Body of pancreas (tissue), 4 donors: ENCODE measurements around the gene KCNMB2. TPM values are rescaled to one million over a fixed set of nuclear protein-coding genes. Genes with fewer than 3 reads are reported as not detected.
"Not testable (repeated sequence)": the region's sequence is repeated elsewhere in the genome, so short reads cannot be mapped to it uniquely, and the experiment has no call there.

Source experiments
- ATAC-seq: fragments of 150-250 bp; one replicate; pipeline ENCODE4 v1.9.1; 2016
- DNase-seq, 4 donors: peaks; one replicate each; pipeline ENCODE4 v3.0.0-alpha.2; 2019
- H3K27ac ChIP-seq, 4 donors: fragments of 200-600 bp; sonication (generic); 1 replicate in 3 of 4; 2 replicates in 1 of 4; pipeline versions ENCODE4 v1.5.1 to v1.6.1; 2016 to 2019; ENCODE audit warnings: mild to moderate bottlenecking in 1 of 4, mixed read lengths in 1 of 4, moderate library complexity in 1 of 4
- H3K27me3 ChIP-seq, 2 donors: fragments of 200-600 bp; sonication (generic); one replicate each; pipeline ENCODE4 v1.6.0; 2016; ENCODE audit warnings: mild to moderate bottlenecking in 1 of 2
- H3K36me3 ChIP-seq, 2 donors: fragments of 200-600 bp; sonication (generic); replicated peaks in 1 of 2; 2 replicates each; pipeline ENCODE4 v1.5.1; 2016; ENCODE audit warnings: low read depth in 2 of 2; ENCODE audit not compliant: insufficient read depth in 1 of 2
- H3K4me1 ChIP-seq: fragments of 200-600 bp; sonication (generic); one replicate; pipeline ENCODE4 v1.6.0; 2016
- H3K4me3 ChIP-seq, 2 donors: fragments of 200-600 bp; sonication (generic); 1 replicate in 1 of 2; 2 replicates in 1 of 2; pipeline ENCODE4 v1.5.1; 2016 to 2019
- H3K9me3 ChIP-seq, 3 donors: fragments of 200-600 bp; sonication (generic); 1 replicate in 2 of 3; 2 replicates in 1 of 3; pipeline ENCODE4 v1.5.1; 2016
- CTCF ChIP-seq, 7 experiments: fragments of 450-650 bp in 4 of 7; fragments of 200-600 bp in 3 of 7; sonication (generic) in 3 of 7; IDR thresholded peaks; one replicate each; pipeline ENCODE4 v1.5.1; 2016 to 2019; ENCODE audit warnings: antibody characterized with exemption in 7 of 7
- POLR2A ChIP-seq, 3 donors: fragments of 450-650 bp; IDR thresholded peaks; one replicate each; pipeline ENCODE4 v1.6.1; 2016; ENCODE audit warnings: antibody characterized with exemption in 3 of 3, mild to moderate bottlenecking in 2 of 3
- WGBS, 2 donors: methylation state at CpG; one replicate each; pipeline ENCODE4 v1.1.5; 2017; 5-methylcytosine and 5-hydroxymethylcytosine counted together
- intact Hi-C: fragments of 100-400 bp; cut with DNase I; formaldehyde crosslinking; loops from one replicate; pipeline ENCODE4 v1.15.1; 2023
- total RNA-seq, 2 donors: library from RNA; depleted of rRNA; stranded (reverse); fragments of >200 nt; gene quantifications; one replicate each; pipeline ENCODE4 v1.1.0, GENCODE V29; 2016

Gene KCNMB2
- total RNA-seq, 2 donors from 2014 or later, result 2.3 TPM; not detected in 1

- Histone ChIP-seq H3K27me3 (no peaks in the 10 kb centered on the region), H3K36me3 (no peaks in the 10 kb centered on the region), H3K9me3 (no peaks in the 10 kb centered on the region), H3K4me1 (no peaks in the 10 kb centered on the region), H3K4me3 (no peak overlapping the region), H3K27ac (no peak overlapping the region)
- intact Hi-C loops, result no loop called here
- TF ChIP-seq POLR2A (IDR thresholded peaks at IDR 0.05) (no peak), CTCF (IDR thresholded peaks at IDR 0.05) (no peak)
- DNase-seq, result no peak
- WGBS, 2 donors, result 37 to 44% methylated on average over 3 of the region's 3 CpGs
- ATAC-seq, result no peak
Observed at GRCh38 chr3:178736300-178736699, 200.1 kb downstream of the KCNMB2 start.

GRCh38 chr3:178739720-178740119 lies 203.5 kb downstream of the KCNMB2 start:
- TF ChIP-seq CTCF (IDR thresholded peaks at IDR 0.05) (no peak), POLR2A (IDR thresholded peaks at IDR 0.05) (no peak)
- Histone ChIP-seq H3K4me1 (no peaks in the 10 kb centered on the region), H3K27ac (no peak overlapping the region), H3K9me3 (no peaks in the 10 kb centered on the region), H3K4me3 (no peak overlapping the region), H3K36me3 (no peaks in the 10 kb centered on the region), H3K27me3 (no peaks in the 10 kb centered on the region)
- no peak for DNase-seq
- no peak for ATAC-seq
- intact Hi-C loops, result no loop called here
- WGBS, 2 donors, result 75 to 76% methylated on average over 3 of the region's 3 CpGs

- no peaks in the 10 kb centered on the region for H3K36me3 ChIP-seq
- intact Hi-C loops, result no loop called here
- H3K9me3 ChIP-seq, result no peaks in the 10 kb centered on the region
- DNase-seq (no peak), ATAC-seq (no peak)
- TF ChIP-seq POLR2A (IDR thresholded peaks at IDR 0.05), result no peak
- TF ChIP-seq CTCF (IDR thresholded peaks at IDR 0.05), result no peak
- WGBS, 2 donors, result 34 to 52% methylated on average over 2 of the region's 2 CpGs
- no peak overlapping the region for H3K27ac ChIP-seq
- no peak overlapping the region for H3K4me3 ChIP-seq
- no peaks in the 10 kb centered on the region for H3K4me1 ChIP-seq
- H3K27me3 ChIP-seq, result no peaks in the 10 kb centered on the region
Observed at GRCh38 chr3:178741020-178741419, 204.8 kb downstream of the KCNMB2 start.

GRCh38 chr3:178743297-178743696 lies 207.1 kb downstream of the KCNMB2 start:
- TF ChIP-seq POLR2A (IDR thresholded peaks at IDR 0.05) (no peak), CTCF (IDR thresholded peaks at IDR 0.05) (no peak)
- ATAC-seq, result no peak
- WGBS, 2 donors, result 64 to 68% methylated on average over 4 of the region's 4 CpGs
- DNase-seq, result no peak
- no peak overlapping the region for H3K4me3 ChIP-seq
- H3K27ac ChIP-seq, result no peak overlapping the region
- H3K36me3 ChIP-seq, result no peaks in the 10 kb centered on the region
- intact Hi-C loops, result no loop called here
- H3K27me3 ChIP-seq, result no peaks in the 10 kb centered on the region
- H3K4me1 ChIP-seq, result no peaks in the 10 kb centered on the region
- no peaks in the 10 kb centered on the region for H3K9me3 ChIP-seq

- H3K4me1 ChIP-seq, H3K9me3 ChIP-seq, H3K27ac ChIP-seq, intact Hi-C loops, H3K36me3 ChIP-seq, DNase-seq, ATAC-seq, H3K4me3 ChIP-seq, H3K27me3 ChIP-seq: not testable (repeated sequence)
- WGBS, 2 donors, result 88 to 95% methylated on average over 6 of the region's 6 CpGs
Observed at GRCh38 chr3:178745861-178746655, 209.8 kb downstream of the KCNMB2 start.
